Spinal cord (tissue), 10 donors: ENCODE measurements around the gene LSM10. TPM values are rescaled to one million over a fixed set of nuclear protein-coding genes. Genes with fewer than 3 reads are reported as not detected.

Source experiments
- DNase-seq, 6 donors: peaks; one replicate each; pipeline versions ENCODE4 v3.0.0 to v3.0.0-alpha.2; 2013 to 2015; ENCODE audit warnings: low spot score in 6 of 6, low read depth in 4 of 6
- H3K27ac ChIP-seq: one replicate; pipeline ENCODE4 v1.5.1; 2013; ENCODE audit warnings: low read depth, low read length, control low read depth
- H3K27me3 ChIP-seq: one replicate; pipeline ENCODE4 v1.6.1; 2013; ENCODE audit warnings: low read length; ENCODE audit not compliant: control insufficient read depth, insufficient read depth
- H3K36me3 ChIP-seq: one replicate; pipeline ENCODE4 v1.6.1; 2013; ENCODE audit warnings: low read length; ENCODE audit not compliant: control insufficient read depth, insufficient read depth
- H3K4me1 ChIP-seq: one replicate; pipeline ENCODE4 v1.6.1; 2013; ENCODE audit warnings: low read length; ENCODE audit not compliant: control insufficient read depth, insufficient read depth
- H3K4me3 ChIP-seq: one replicate; pipeline ENCODE4 v1.5.1; 2013; ENCODE audit warnings: low read depth, low read length, control low read depth
- H3K9me3 ChIP-seq: one replicate; pipeline ENCODE4 v1.6.1; 2013; ENCODE audit warnings: low read length; ENCODE audit not compliant: control insufficient read depth, insufficient read depth
- WGBS: methylation state at CpG from one replicate; pipeline ENCODE4 v1.1.5; 2013; ENCODE audit warnings: missing lambda C conversion rate; ENCODE audit not compliant: insufficient coverage; 5-methylcytosine and 5-hydroxymethylcytosine counted together
- long read RNA-seq, 4 donors: transcript quantifications; one replicate each; lab custom pipeline, GENCODE V29; 2026
- polyA plus RNA-seq, 2 donors: library from polyadenylated mRNA; unstranded; fragments of 120-200 nt; gene quantifications; one replicate each; pipeline ENCODE4 v1.2.1, GENCODE V29; 2013; ENCODE audit not compliant: insufficient read length in 2 of 2
- total RNA-seq, 2 donors: library from RNA; depleted of rRNA in 1 of 2; stranded (reverse); fragments of 120-200 nt in 1 of 2; fragments of >200 nt in 1 of 2; gene quantifications; one replicate each; pipeline versions ENCODE4 v1.2.3 to v1.2.4, GENCODE V29; 2013 to 2014
- donor health status: healthy.

LSM10 gene
- 1 to 10 TPM; 7.6 to 8.4 TPM for total RNA-seq
- polyA plus RNA-seq = 10 to 100 TPM; 47.1 to 56.5 TPM
- long read RNA-seq, donor 1, transcript LSM10-201 (2 exons, 850 nt) = major isoform, 44 of 44 reads
- long read RNA-seq, donor 1, partial matches to known transcripts = 0 of 44 reads
- long read RNA-seq, donor 1, other reads (novel, unspliced or antisense) = 0 of 44 reads
- long read RNA-seq, donor 2, transcript LSM10-201 (2 exons, 850 nt) = major isoform, 12 of 13 reads
- long read RNA-seq, donor 2, partial matches to known transcripts = 0 of 13 reads
- long read RNA-seq, donor 2, other reads (novel, unspliced or antisense) = 0 of 13 reads
- long read RNA-seq, donor 3, transcript LSM10-201 (2 exons, 850 nt) = major isoform, 17 of 17 reads
- long read RNA-seq, donor 3, partial matches to known transcripts = 0 of 17 reads
- long read RNA-seq, donor 3, other reads (novel, unspliced or antisense) = 0 of 17 reads
- long read RNA-seq, donor 4, transcript LSM10-201 (2 exons, 850 nt) = major isoform, 19 of 25 reads
- long read RNA-seq, donor 4, partial matches to known transcripts = 6 of 25 reads
- long read RNA-seq, donor 4, other reads (novel, unspliced or antisense) = 0 of 25 reads

DNA sequence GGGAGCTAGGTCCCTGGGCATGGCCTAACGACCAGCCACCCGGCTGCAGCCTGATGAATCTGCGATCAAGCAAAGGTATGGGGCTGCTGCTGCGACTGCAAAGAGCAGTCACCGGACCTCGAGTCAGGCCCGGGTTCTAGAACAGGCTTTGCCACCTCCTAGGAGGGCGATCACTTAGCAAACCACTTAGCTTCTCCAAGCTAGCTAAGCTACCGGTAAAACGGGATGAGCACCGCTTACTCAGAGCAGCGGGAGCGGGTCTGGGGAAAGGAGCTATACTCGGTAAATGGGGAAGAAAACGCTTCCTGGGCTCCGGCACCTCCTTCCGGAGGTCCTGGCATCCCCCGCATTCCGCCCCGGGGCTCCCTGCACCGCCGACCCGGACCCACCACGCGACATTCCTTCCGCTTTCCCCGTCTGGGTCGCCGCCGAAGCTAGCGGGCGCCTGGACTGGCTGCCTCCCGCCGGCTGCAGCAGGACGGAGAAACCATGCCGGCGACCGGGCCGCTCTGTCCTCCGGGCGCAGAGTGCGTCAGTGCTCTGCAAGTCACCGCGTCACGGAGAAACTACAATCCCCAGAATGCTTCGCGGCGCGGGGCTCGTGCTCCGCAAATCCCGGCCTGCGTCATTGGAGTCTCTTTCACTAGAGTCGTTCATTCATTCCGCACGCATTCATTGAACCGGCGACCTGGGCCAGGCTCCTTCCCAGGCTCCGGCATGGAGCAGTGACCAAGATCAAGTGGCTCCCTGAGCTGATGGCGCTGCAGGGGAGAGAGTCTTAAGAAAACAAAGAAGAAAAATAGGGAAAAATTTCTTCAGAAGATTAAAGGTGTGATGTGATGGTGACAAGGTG lies at the start of gene LSM10:
TSS of gene LSM10 (minus strand) at position 531 of the 853 bp plus-strand sequence. CDS start 3,779 bp downstream, outside the sequence.
- Histone ChIP-seq H3K4me3 (peak within 1 kb of the TSS; percentile 91), H3K36me3 (peaks cover 16% of the 10 kb centered on the region), H3K27ac (peak within 1 kb of the TSS; percentile 90), H3K4me1 (peaks cover 23% of the 10 kb centered on the region), H3K27me3 (no peaks in the 10 kb centered on the region), H3K9me3 (no peaks in the 10 kb centered on the region)
- DNase-seq = peak; percentile 89 to 99 (median 94)
- 0% methylated on average over 60 of the region's 60 CpGs for WGBS

DNA sequence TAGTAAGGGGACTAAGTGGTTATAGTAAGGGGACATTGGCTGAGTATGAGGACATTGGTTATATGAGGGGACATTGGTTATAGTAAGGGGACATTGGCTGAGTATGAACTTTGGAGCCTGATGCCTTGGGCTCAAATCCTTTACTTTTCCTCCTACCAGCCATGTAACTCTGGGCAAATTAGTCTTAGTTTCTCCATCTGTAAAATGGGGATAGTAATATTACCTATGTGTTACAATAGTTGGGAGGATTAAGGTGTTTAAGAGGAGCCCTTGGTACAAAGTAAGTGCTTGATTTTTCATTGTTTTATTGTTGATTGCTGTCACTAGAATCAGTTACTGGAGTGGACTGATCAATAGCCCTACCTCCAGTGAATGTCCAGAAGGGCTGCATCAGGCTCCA lies 49.7 kb upstream of the LSM10 start:
- no peak for DNase-seq
- no peaks in the 10 kb centered on the region for H3K9me3 ChIP-seq
- H3K4me3 ChIP-seq = no peak overlapping the region
- H3K36me3 ChIP-seq = no peaks in the 10 kb centered on the region
- H3K27me3 ChIP-seq = no peaks in the 10 kb centered on the region
- H3K4me1 ChIP-seq = peaks cover 13% of the 10 kb centered on the region
- no peak overlapping the region for H3K27ac ChIP-seq

DNA sequence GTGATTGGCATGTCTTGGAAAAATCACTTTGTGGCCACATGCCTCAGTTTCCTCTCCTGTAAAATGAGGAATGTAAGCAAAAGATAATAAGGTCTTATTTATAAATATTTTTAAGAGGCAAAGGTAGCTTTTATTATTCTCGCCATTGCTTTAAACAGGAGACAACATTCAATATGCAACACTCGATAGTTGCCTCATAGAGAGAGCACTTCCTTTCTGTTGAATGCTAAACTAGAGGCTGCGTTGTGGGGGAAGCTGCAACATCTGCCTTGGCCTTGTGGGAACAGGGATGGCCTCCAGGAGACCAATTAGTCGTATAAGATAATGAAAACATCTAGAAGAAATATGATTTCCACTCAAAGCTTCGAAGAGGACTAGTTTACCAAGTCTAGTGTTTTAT lies 49.0 kb upstream of the LSM10 start:
- DNase-seq = peak in 1 of 6 donors; percentile 35
- no peaks in the 10 kb centered on the region for H3K9me3 ChIP-seq
- no peaks in the 10 kb centered on the region for H3K36me3 ChIP-seq
- H3K4me1 ChIP-seq = peaks cover 13% of the 10 kb centered on the region
- H3K27ac ChIP-seq = no peak overlapping the region
- H3K27me3 ChIP-seq = no peaks in the 10 kb centered on the region
- H3K4me3 ChIP-seq = no peak overlapping the region
- WGBS = no CpG with 5 or more reads among the region's 5 CpGs

DNA sequence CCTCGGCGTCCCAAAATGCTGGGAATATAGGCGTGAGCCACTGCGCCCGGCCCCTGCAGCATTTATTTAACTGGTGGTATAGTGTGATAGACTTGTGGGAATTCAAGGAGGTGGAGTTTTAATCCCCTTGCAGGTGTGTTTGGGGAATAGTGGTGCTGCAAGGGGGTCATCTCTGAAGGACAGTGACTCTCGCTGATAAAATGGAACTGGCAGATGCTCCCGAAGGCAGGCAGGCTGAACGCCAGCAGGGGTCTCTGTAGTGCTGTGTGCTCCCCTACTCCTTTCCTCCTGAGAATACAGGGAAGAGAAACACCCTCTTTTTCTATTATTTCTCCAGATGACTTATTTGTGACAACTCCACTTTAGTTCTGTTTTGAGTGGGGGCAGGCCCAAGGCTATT lies 48.6 kb upstream of the LSM10 start:
- H3K27ac ChIP-seq = no peak overlapping the region
- WGBS = 59% methylated on average over 8 of the region's 8 CpGs
- H3K36me3 ChIP-seq = peaks cover 2% of the 10 kb centered on the region
- no peaks in the 10 kb centered on the region for H3K27me3 ChIP-seq
- H3K4me3 ChIP-seq = no peak overlapping the region
- no peaks in the 10 kb centered on the region for H3K9me3 ChIP-seq
- peaks cover 13% of the 10 kb centered on the region for H3K4me1 ChIP-seq
- DNase-seq = peak in 2 of 6 donors; percentile 22 to 70

DNA sequence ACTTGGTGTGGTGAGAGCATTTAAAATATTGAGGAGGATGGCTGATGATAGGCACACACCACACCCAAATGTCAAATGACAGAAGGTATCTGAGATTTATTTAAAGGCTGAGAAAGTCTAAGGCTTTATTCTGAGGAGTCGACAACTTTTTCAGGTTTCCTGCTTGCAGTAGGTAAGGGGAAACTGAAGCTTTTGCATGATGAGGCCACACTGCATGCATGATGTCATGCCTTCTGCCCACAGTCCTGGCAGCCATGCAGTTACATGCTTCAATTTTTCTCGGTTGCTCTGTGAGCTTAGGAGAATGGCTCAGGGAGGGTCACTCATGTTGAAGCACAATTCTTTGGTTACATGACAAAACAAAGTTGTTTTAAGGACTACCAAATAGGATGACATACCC lies 45.6 kb upstream of the LSM10 start:
- peaks cover 3% of the 10 kb centered on the region for H3K36me3 ChIP-seq
- no peaks in the 10 kb centered on the region for H3K27me3 ChIP-seq
- WGBS = 80% methylated on average over 1 of the region's 2 CpGs
- no peaks in the 10 kb centered on the region for H3K4me1 ChIP-seq
- no peak overlapping the region for H3K4me3 ChIP-seq
- H3K9me3 ChIP-seq = no peaks in the 10 kb centered on the region
- H3K27ac ChIP-seq = no peak overlapping the region
- DNase-seq = no peak

DNA sequence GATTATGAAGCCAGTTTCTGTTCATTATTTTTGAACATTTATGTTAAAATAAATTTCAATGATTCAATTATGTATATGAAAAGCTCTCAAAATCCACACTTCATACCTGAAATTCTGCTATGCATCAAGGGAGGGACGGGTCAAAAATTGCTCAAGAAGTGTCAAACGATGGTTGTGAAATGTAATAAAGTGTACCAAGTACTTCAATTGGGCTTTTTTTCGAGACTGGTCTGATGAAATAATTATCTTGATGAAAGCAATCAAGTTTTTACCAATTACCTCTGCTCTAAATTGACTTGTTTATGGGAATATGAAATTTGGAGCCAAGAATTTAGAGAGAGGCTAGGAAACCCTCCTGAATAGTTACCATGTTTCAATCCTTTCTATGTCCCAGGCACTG lies 44.6 kb upstream of the LSM10 start:
- DNase-seq = no peak
- no CpG with 5 or more reads among the region's 3 CpGs for WGBS
- H3K4me3 ChIP-seq = no peak overlapping the region

DNA sequence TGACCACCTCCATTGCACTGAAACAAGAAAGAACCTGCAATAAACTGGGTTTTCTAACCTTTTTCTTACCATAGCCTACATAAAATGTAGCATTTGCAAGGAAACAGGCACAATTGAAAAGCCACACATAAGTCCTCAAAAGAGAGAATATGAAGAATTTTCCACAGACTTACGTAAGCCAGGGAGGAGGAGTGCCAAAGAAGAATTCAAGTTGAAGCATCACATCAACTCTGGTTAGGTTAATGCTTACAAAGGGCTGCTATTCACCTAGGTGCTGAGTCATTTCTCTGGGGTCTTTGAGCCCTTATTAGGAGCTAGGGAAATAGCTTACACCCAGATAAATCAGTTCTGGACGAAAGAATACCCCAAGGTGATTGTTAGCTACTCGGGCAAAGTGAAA lies 42.9 kb upstream of the LSM10 start:
- Histone ChIP-seq H3K4me1 (no peaks in the 10 kb centered on the region), H3K4me3 (no peak overlapping the region), H3K36me3 (peaks cover 15% of the 10 kb centered on the region), H3K27ac (no peak overlapping the region), H3K27me3 (no peaks in the 10 kb centered on the region), H3K9me3 (no peaks in the 10 kb centered on the region)
- WGBS = 69% methylated on average over 2 of the region's 3 CpGs
- DNase-seq = no peak

More for the DNA sequence above, 44.6 kb upstream of the LSM10 start:
- Histone ChIP-seq H3K36me3 (peaks cover 11% of the 10 kb centered on the region), H3K27ac (no peak overlapping the region), H3K27me3 (no peaks in the 10 kb centered on the region), H3K4me1 (no peaks in the 10 kb centered on the region), H3K9me3 (no peaks in the 10 kb centered on the region)

DNA sequence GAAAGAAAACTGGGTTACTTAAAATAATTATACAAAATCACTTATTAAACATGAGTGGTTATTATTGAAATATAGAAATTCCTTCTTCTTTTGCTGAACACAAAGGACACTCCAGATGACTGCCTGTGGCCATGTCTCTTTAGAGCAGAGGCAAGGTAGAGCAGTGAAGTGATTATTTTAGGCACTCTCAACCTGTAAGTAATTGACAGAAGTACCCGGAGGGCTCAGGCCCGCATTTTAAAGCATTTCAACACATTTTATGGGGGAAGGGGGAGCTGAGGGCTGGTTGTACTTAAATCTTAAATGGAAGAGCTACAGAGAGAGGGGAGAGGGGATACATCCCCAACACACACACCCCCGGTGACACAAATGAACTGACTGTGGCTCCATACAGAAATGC lies 42.3 kb upstream of the LSM10 start:
- Histone ChIP-seq H3K27ac (no peak overlapping the region), H3K9me3 (no peaks in the 10 kb centered on the region), H3K4me3 (no peak overlapping the region), H3K27me3 (no peaks in the 10 kb centered on the region), H3K36me3 (peaks cover 15% of the 10 kb centered on the region), H3K4me1 (no peaks in the 10 kb centered on the region)
- peak in 1 of 6 donors; percentile 3 for DNase-seq
- WGBS = no CpG with 5 or more reads among the region's 3 CpGs

DNA sequence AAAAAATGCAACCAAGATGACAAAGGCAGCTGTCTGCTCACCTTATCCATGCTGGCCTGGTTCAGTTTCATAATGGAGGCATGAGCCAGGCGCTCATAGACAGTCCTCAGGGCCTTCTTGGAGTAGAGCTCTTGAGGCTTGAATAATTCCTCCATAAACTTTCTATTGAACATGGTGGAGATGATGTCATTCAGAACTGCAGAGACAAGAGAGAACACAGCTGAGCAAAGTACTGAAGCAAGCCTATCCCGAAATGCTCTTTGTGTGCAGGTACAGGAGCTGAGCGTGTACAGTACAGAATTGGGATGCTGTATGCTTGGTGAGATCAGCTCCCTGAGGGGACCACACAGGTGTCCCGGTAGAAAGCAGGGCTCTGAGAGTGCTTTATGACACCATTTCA lies 41.0 kb upstream of the LSM10 start:
- no peak for DNase-seq
- Histone ChIP-seq H3K27ac (no peak overlapping the region), H3K9me3 (no peaks in the 10 kb centered on the region), H3K36me3 (peaks cover 15% of the 10 kb centered on the region), H3K27me3 (no peaks in the 10 kb centered on the region), H3K4me1 (no peaks in the 10 kb centered on the region), H3K4me3 (no peak overlapping the region)
- 92% methylated on average over 2 of the region's 4 CpGs for WGBS
